ENCODE results near the gene METTL22. TPM values are rescaled to one million over a fixed set of nuclear protein-coding genes. Genes with fewer than 3 reads are reported as not detected.

The METTL22 gene
- total RNA-seq, 2 experiments from 2014 or later, result 26.2 to 27.2 TPM

DNA sequence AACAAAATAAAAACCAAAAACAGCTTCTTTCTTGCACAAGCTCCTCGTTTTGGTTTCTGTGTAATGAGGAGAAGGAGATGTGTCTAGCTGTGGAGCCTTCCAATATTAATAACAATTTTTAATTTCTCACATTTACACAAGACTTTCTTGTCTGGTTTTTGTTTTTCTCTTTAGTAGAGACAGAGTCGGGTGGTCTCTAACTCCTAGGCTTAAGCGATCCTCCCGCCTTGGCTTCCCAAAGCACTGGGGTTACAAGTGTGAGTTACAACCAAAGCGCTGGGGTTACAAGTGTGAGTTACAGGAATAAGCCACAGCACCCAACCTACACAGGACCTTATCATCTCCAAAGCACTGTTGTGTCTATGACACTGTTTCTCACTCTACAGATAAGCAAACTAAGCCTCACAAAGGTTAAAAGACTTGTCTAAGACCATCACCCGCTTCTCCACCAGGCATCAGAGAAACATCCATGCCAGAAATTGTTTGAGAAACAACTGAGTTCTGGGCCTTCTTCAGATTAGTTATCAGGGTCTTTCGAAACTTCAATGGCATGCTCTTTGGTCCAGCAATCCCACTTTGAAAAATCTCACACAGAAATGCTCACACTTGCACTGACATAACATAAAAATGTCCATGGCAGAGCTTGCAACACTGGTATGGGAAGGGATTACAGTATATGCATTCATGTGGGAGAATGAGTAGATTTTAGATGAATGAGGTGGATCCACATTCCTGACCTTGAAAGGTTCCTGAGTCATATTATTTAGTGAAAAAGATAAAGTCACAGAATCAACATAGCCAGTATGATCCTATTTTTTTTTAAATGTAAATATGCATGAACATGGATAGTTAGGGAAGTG, 56.8 kb downstream of the METTL22 start:
- CTCF ChIA-PET, result no interaction called here
- POLR2A ChIA-PET, result no interaction called here

DNA sequence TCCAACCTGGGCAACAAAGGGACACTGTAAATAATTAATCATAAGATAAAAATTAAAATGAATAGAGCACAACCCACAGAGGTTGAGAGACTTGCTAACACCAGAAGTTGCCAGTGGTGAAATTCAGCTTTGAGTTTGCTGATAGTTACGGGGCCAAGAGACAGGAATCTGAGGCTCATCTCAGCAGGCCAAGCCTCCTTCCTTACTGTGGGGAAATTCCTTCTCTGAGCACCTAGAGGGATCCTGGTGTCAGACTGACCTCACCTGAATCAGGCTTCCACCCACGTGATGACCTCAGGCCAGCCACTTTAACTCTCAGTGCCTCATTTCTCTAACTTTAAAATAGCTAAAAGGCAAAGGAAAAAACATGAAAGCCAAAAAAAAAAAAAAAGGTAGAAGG, 57.7 kb downstream of the METTL22 start:
- CTCF ChIA-PET, result no interaction called here
- POLR2A ChIA-PET, result no interaction called here

DNA sequence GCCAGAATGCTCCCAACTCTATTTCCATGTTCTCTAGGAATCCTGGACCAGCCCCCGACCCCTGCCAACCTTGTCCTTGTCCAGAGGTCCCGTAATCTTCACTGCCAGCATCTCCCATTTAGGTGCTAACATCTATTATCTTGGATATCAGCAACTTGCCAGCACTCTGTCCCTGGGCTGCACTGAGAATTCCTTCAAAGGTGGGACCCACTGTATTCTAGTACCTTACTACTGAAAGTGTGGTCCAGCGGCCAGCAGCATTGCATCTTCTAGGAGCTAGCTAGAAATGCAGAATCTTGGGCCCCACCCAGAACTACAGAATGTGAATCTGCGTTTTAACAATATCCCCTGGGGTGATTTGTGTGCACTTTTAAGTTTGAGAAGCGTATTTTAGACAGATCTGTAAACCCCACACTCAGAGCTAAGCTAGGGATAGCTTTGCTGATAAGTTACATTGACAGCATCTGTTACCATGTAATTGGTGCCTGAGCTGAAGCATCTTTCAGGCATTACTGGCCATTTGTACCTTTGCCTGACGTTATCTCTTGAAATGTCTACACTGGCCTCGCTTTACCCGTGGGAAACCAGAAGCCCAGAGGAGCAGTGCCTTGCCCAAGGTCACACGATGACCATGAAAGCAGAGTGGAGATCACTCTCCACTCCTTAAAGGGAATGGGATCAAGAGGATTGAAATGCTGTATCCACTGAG, 61.2 kb downstream of the METTL22 start:
- ChIA-PET CTCF (interaction anchor here (0.8 kb wide), 1 partner anchor 379 kb away, joined by 3 read pairs; no protein-coding TSS in a partner anchor), POLR2A (no interaction called here)

DNA sequence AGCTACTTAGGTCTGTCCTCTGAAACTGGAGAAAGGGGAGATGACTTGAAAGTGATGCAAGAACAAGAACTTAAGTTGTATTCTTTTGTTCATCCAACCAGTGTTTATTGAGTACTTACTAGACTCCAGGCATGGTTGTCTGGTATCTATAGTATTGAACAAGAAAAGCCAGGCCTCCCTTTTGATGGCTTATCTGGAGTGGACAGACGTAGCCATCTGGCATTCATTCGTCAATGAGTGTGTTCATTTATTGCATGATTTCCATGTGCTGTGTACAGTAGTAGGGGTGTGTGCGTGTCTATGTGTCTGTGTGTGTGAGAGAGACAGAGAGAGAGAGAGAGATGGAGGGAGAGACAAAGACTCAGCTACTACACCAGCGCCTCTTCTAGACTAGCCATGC, 62.1 kb downstream of the METTL22 start:
- POLR2A ChIA-PET, result interaction anchor here (0.5 kb wide), 1 partner anchor 326 kb away, joined by 4 read pairs; no protein-coding TSS in a partner anchor
- CTCF ChIA-PET, result interaction anchor here (0.8 kb wide), 1 partner anchor 379 kb away, joined by 3 read pairs; no protein-coding TSS in a partner anchor

DNA sequence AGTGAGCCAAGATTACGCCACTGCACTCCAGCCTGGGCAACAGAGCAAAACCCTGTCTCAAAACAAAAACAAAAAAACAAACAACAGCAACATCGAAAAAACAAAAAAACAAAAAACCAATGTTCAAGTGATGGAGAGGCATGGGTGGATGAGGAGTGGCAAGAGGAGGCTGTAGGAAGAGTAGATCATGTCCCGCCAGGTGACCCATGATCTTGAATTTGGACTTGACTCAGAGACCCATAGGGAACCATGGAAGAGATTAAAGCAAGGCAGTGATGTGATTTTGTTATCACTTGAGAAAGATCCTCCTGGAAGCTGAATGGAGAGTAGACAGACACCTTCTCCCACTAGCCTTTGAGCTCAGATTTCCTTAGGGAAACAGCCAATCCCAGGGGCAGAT, 64.1 kb downstream of the METTL22 start:
- POLR2A ChIA-PET, result no interaction called here
- CTCF ChIA-PET, result no interaction called here

DNA sequence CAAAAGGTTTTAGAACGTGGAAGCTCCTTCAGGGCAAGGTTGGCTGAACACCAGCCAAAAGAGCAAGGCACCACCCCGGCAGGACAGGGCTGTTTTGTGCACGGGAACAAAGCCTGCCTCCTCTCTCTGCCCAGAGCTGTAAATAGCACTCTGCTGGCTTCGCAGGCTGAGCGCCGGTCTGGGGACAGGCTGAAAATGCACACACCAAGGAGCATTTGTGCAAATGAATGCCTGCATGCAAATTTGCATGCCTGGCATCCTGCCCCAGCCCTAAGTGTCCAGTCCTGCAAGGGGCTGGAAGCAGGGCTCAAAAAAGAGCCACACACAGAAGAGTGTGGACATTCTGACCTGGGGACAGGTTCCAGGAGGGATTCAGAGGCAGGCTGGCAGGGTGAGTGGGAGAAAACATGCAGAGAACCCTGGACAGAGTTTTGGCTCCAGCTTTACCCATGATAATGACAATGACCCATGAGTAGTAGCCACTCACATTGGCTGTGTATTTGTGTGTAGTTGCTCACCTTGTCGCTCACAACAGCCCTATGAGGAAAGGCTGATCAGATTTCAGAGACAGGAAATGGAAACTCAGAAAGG, 64.6 kb downstream of the METTL22 start:
- CTCF ChIA-PET, result no interaction called here
- POLR2A ChIA-PET, result no interaction called here

DNA sequence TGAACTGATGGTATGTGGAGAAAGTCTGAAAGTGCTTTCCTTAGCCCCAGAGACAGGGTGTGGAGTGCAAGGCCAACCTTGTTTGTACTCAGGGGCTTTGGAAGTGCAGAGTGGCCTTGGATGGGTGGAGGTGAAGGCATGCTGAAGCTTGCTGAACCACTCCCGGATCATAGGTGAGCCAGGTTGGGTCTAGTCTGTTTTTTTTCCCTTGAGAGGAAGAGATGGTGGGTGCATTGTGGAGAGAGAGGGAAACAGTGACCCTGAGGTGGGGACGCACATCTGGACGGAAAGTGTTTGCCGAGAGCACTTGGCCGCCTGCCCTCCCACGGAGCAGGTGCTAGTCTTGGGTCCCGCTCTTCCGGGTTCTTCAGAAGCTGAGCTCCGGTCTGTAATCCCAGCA, 65.4 kb downstream of the METTL22 start:
- CTCF ChIA-PET, result no interaction called here
- POLR2A ChIA-PET, result no interaction called here

DNA sequence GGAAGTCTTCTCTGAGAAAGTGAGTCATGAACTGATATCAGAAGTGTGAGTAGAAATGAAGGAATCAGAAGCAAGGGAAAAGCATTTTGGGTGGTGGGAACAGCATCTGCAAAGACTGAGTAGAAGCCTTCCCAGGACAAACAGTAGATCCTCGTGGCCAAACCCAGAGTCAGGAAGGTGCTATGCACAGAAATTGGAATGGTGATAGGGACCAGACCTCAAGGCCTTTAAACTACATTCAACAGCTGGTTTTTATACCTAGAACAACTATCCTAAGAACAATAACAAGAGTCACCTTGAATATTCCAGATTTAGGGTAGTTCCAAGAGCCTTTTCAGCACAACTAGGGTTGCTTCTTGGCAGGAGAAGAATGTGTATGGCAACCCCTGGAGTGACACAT, 68.2 kb downstream of the METTL22 start:
- CTCF ChIA-PET, result interaction anchor here (0.6 kb wide), 1 partner anchor 190 kb away, joined by 4 read pairs; no protein-coding TSS in a partner anchor

DNA sequence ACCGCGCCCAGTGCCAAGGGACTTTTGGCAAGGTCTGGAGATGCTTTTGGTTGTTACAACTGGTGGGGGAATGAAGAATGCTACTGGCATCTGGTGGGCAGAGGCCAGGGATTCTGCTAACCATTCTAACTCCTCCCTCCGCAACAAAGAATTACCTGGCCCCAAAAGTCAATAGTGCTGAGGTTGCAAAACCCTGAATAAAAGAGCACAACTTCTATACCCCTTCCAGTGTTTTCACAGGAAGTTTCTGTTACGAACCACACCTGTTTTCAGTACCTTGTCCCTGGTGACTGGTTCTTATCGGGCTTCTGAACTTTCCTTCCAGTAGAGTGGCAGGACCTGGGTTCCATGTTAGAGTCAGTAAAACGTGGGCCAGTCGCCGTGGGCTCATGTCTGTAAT, 70.2 kb downstream of the METTL22 start:
- ChIA-PET POLR2A (no interaction called here), CTCF (no interaction called here)

More for the DNA sequence above, 68.2 kb downstream of the METTL22 start:
- POLR2A ChIA-PET, result no interaction called here

DNA sequence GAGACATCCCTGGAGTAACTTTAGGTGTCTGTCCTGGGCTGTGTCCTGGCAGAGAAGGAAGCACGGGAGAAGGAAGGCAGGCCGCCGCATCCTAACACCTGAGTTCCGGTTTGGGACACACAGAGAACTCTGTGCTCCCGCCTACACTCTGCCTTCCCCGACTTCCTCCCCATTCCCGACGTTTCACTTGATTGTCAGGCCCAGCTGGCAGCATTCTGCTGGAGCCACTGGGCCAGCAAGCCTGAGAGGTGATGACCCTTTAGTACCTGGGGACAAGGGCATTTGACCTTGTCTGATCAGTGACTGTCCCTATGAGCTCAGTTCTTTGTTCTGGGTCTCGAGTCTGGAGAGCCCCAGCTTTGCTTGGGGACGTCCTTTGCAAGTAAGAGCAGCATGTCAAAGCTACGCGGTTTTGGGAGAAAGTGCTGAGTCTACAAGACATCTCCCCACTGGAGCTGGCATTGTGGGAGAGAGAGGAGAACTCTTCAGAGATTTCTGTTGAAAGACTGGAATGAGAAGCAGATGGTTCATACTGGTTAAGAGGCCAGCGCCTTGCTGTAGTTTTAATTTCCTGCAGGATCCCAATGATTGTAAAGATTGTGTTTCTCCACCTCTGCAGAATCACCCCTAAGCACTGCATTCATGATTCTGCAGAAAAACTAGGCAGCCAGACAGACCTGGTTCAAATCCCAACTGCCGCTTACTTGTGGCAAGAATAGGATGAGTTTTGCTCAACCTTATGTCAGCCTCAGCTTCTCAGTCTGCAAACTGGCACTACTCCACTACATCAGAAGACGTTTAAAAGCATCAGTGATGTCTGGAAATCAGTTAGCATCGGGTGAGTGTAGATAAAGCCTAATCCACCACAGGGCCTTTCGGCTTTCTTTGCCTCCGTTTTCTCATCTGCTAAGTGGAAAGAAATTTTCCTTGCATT, 73.6 kb downstream of the METTL22 start:
- ChIA-PET POLR2A (no interaction called here), CTCF (no interaction called here)

DNA sequence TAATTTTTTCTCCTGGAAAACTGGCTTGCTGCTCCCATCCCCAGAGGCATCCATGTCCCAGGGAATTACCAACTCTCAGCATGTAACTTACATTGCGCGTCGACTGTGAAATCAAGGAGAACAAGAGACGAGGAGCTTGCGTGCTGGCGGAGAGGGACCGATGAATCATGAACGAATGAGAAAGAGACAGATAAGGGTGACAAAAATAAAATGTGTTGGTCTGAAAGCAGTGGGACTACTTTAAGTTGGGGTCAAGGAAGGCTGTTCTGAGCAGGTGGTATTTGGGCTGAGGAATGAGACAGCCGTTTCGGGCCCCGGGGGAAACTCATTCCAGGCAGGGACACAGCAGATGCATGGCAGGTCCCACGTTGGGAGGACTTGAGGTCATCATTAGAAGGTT, 75.4 kb downstream of the METTL22 start:
- CTCF ChIA-PET, result no interaction called here

DNA sequence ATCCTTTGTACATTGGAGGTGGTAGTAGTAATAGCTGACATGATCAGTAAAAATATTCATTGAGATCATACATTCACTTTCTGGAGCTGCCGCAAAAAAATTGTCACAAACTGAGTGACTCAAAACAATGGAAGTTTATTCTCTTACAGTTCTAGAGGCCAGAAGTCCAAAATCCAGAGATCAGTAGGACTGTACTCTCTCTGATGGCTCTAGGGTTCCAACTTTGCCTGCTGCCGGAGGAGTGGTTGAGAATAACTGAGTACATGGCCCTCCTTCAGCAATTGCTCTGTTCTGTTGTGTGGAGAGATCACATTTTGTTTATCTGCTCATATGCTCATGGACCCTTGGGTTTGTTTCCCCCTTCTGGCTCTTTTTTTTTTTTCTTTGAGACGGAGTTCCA, 76.5 kb downstream of the METTL22 start:
- ChIA-PET POLR2A (no interaction called here), CTCF (no interaction called here)

More for the DNA sequence above, 75.4 kb downstream of the METTL22 start:
- POLR2A ChIA-PET, result interaction anchor here (0.6 kb wide), 1 partner anchor 155 kb away, joined by 8 read pairs; no protein-coding TSS in a partner anchor

Other genes with a start within 250 kb of the METTL22 start
- gene TMEM114, start 31.2 kb upstream of the METTL22 start, total RNA-seq, result not detected
- gene ABAT, start 52.9 kb downstream of the METTL22 start, total RNA-seq, result 10 to 100 TPM in 1 of 2 experiments, 1 to 10 TPM in 1; 9.8 to 10.7 TPM
- 10 to 100 TPM; 15.9 to 16.8 TPM for gene TMEM186, start 175.9 kb downstream of the METTL22 start, total RNA-seq
- 10 to 100 TPM; 54.6 to 56.4 TPM for gene PMM2, start 176.1 kb downstream of the METTL22 start, total RNA-seq
- gene CARHSP1, start 247.3 kb downstream of the METTL22 start, total RNA-seq, result 10 to 100 TPM; 62.6 to 68.4 TPM